HG03280 (cell line): ENCODE results near the gene FAM219B.

ENCODE experiments used
- ATAC-seq: cut with Tn5 transposase; IDR thresholded peaks from one replicate; pipeline ENCODE4 v1.9.1; 2021; ENCODE audit warnings: mild to moderate bottlenecking, moderate library complexity; ENCODE audit not compliant: unreplicated experiment

The FAM219B gene

GRCh38 chr15:74851960-74852359, 54.7 kb downstream of the FAM219B start:
- no peak for ATAC-seq

- ATAC-seq: no peak
These were observed 56.3 kb downstream of the FAM219B start for GRCh38 chr15:74850393-74850792.
